IPS-11a (cell line): Measurements from ENCODE around the gene RNF113B.

ENCODE experiments used
- H3K4me3 ChIP-seq: one replicate; pipeline ENCODE4 v1.5.1; 2013; ENCODE audit warnings: low read depth, low read length, control low read depth

RNF113B gene

GRCh38 chr13:98175823-98176222 lies 1.2 kb downstream of the RNF113B start:
- no peak overlapping the region for H3K4me3 ChIP-seq

GRCh38 chr13:98175043-98175442 lies 2.0 kb downstream of the RNF113B start:
- no peak overlapping the region for H3K4me3 ChIP-seq

GRCh38 chr13:98174307-98174706 lies 2.8 kb downstream of the RNF113B start:
- H3K4me3 ChIP-seq = no peak overlapping the region

- no peak overlapping the region for H3K4me3 ChIP-seq
These were observed 3.5 kb downstream of the RNF113B start for GRCh38 chr13:98173431-98174152.

- H3K4me3 ChIP-seq = no peak overlapping the region
These were observed 4.3 kb downstream of the RNF113B start for GRCh38 chr13:98172590-98173422.

- H3K4me3 ChIP-seq = no peak overlapping the region
These were observed 5.0 kb downstream of the RNF113B start for GRCh38 chr13:98171900-98172589.

- H3K4me3 ChIP-seq = no peak overlapping the region
These were observed 7.7 kb downstream of the RNF113B start for GRCh38 chr13:98169331-98169730.

GRCh38 chr13:98162935-98163334 lies 14.1 kb downstream of the RNF113B start:
- no peak overlapping the region for H3K4me3 ChIP-seq

GRCh38 chr13:98158172-98158899 lies 18.7 kb downstream of the RNF113B start:
- no peak overlapping the region for H3K4me3 ChIP-seq

GRCh38 chr13:98157609-98158008 lies 19.5 kb downstream of the RNF113B start:
- H3K4me3 ChIP-seq = no peak overlapping the region

GRCh38 chr13:98157188-98157587 lies 19.9 kb downstream of the RNF113B start:
- H3K4me3 ChIP-seq = no peak overlapping the region

- no peak overlapping the region for H3K4me3 ChIP-seq
These were observed 20.8 kb downstream of the RNF113B start for GRCh38 chr13:98156259-98156658.

- no peak overlapping the region for H3K4me3 ChIP-seq
These were observed 21.5 kb downstream of the RNF113B start for GRCh38 chr13:98155475-98156109.

GRCh38 chr13:98150832-98151479 lies 26.1 kb downstream of the RNF113B start:
- no peak overlapping the region for H3K4me3 ChIP-seq

GRCh38 chr13:98147521-98147920 lies 29.5 kb downstream of the RNF113B start:
- no peak overlapping the region for H3K4me3 ChIP-seq

GRCh38 chr13:98144801-98145350 lies 32.2 kb downstream of the RNF113B start:
- peak overlapping the region; percentile 58 for H3K4me3 ChIP-seq

- peak overlapping the region; percentile 58 for H3K4me3 ChIP-seq
These were observed 32.9 kb downstream of the RNF113B start for GRCh38 chr13:98144027-98144741.

- peak overlapping the region; percentile 58 for H3K4me3 ChIP-seq
These were observed 33.5 kb downstream of the RNF113B start for GRCh38 chr13:98143601-98144026.

- peak overlapping the region; percentile 58 for H3K4me3 ChIP-seq
These were observed 33.9 kb downstream of the RNF113B start for GRCh38 chr13:98143157-98143553.
